ENCODE data around the gene PCBP4. TPM values are rescaled to one million over a fixed set of nuclear protein-coding genes. Genes with fewer than 3 reads are reported as not detected.
A peak's percentile ranks its signal among the peaks of the same experiment; 100 is the strongest.
"Not testable (repeated sequence)": the region's sequence is repeated elsewhere in the genome, so short reads cannot be mapped to it uniquely, and the experiment has no call there.

Gene PCBP4
- total RNA-seq, 1 donor from 2014 or later = 73.0 TPM

- no peak for DNase-seq
- Histone ChIP-seq H3K27me3 (ENCODE audit: low read depth) (no peaks in the 10 kb centered on the region), H3K4me3 (no peak overlapping the region), H3K36me3 (peaks cover 13% of the 10 kb centered on the region), H3K9me3 (replicated peaks) (no peaks in the 10 kb centered on the region), H3K27ac (replicated peaks) (no peak overlapping the region), H3K4me1 (peaks cover 29% of the 10 kb centered on the region)
- TF ChIP-seq, protein P1, sequence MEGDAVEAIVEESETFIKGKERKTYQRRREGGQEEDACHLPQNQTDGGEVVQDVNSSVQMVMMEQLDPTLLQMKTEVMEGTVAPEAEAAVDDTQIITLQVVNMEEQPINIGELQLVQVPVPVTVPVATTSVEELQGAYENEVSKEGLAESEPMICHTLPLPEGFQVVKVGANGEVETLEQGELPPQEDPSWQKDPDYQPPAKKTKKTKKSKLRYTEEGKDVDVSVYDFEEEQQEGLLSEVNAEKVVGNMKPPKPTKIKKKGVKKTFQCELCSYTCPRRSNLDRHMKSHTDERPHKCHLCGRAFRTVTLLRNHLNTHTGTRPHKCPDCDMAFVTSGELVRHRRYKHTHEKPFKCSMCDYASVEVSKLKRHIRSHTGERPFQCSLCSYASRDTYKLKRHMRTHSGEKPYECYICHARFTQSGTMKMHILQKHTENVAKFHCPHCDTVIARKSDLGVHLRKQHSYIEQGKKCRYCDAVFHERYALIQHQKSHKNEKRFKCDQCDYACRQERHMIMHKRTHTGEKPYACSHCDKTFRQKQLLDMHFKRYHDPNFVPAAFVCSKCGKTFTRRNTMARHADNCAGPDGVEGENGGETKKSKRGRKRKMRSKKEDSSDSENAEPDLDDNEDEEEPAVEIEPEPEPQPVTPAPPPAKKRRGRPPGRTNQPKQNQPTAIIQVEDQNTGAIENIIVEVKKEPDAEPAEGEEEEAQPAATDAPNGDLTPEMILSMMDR (IDR thresholded peaks at IDR 0.05; ENCODE audit: borderline replicate concordance) = no peak
- intact Hi-C loops (cut with micrococcal nuclease) = no loop called here
These were observed 31.5 kb upstream of the PCBP4 start for GRCh38 chr3:51998774-51999173.

GRCh38 chr3:51997935-51998596 is 30.8 kb upstream of the PCBP4 start:
- DNase-seq = no peak
- Histone ChIP-seq H3K4me3 (no peak overlapping the region), H3K27me3 (ENCODE audit: low read depth) (no peaks in the 10 kb centered on the region), H3K27ac (replicated peaks) (no peak overlapping the region), H3K9me3 (replicated peaks) (no peaks in the 10 kb centered on the region), H3K4me1 (peaks cover 35% of the 10 kb centered on the region), H3K36me3 (peaks cover 20% of the 10 kb centered on the region)
- TF ChIP-seq, protein P1 (IDR thresholded peaks at IDR 0.05; ENCODE audit: borderline replicate concordance) = no peak
- intact Hi-C loops (cut with micrococcal nuclease) = no loop called here

- Histone ChIP-seq H3K9me3 (replicated peaks) (no peaks in the 10 kb centered on the region), H3K36me3 (peaks cover 26% of the 10 kb centered on the region), H3K27ac (replicated peaks) (no peak overlapping the region), H3K4me3 (no peak overlapping the region), H3K4me1 (peaks cover 40% of the 10 kb centered on the region), H3K27me3 (ENCODE audit: low read depth) (no peaks in the 10 kb centered on the region)
- TF ChIP-seq, protein P1 (IDR thresholded peaks at IDR 0.05; ENCODE audit: borderline replicate concordance) = no peak
- DNase-seq = no peak
- intact Hi-C loops (cut with micrococcal nuclease) = no loop called here
These were observed 29.9 kb upstream of the PCBP4 start for GRCh38 chr3:51997172-51997571.

DNA sequence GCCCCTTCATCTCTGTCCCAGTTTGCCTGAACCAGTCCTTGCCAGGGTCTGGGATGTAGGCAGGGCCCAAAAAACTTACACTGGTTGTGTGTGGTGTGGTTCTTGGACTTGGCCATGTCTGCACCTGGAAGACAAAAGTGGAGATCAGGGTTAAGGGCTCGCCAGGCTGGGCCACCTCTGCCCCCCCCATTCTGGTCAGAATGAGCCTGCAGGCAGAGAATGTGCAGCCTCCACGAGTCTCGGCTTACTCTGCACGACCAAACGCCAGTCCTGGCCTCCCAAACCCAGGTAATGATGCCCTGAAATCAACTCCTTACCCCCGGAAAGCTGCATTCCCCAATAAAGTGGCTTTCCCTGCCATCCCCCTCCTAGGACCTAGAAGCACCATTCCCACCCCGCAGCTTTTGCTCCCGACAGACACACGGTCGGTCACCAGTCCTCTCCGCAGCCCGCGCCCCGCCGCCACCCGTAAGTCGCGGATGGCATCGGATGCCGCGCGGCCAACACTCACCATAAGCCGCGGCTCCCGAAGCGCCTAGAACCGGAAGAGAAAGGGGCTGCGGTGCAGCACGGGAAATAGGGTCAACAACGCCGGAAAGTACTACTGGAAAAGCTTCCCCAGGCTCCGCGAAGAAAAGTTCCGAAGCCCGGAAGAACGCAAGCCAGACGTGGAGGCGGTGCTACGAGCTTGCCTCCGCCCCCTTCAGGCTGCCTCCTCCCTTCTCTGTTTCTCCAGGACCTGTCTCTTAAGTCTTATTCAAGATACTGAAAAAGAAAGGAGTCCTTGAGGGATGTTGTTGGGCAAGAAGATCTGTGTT is 28.3 kb upstream of the PCBP4 start, which contains the start of gene RPL29:
Gene RPL29 (minus strand): TSS at position 550 of the 818 bp plus-strand sequence. CDS start 434 bp downstream, at position 116.
- intact Hi-C loops (cut with micrococcal nuclease) = no loop called here
- TF ChIP-seq, protein P1 (IDR thresholded peaks at IDR 0.05; ENCODE audit: borderline replicate concordance) = peak; percentile 41

GRCh38 chr3:51994530-51994929 is 27.3 kb upstream of the PCBP4 start:
- Histone ChIP-seq H3K4me1 (peaks cover 38% of the 10 kb centered on the region), H3K27ac (replicated peaks) (peak overlapping the region; percentile 84), H3K36me3 (peaks cover 32% of the 10 kb centered on the region), H3K27me3 (ENCODE audit: low read depth) (no peaks in the 10 kb centered on the region), H3K9me3 (replicated peaks) (no peaks in the 10 kb centered on the region), H3K4me3 (peak overlapping the region; percentile 82)
- TF ChIP-seq, protein P1 (IDR thresholded peaks at IDR 0.05; ENCODE audit: borderline replicate concordance) = no peak
- no peak for DNase-seq
- intact Hi-C loops (cut with micrococcal nuclease) = no loop called here

More for the DNA sequence above, 28.3 kb upstream of the PCBP4 start, which contains the start of gene RPL29:
- Histone ChIP-seq H3K36me3 (peaks cover 32% of the 10 kb centered on the region), H3K27ac (replicated peaks) (peak within 1 kb of the TSS; percentile 84), H3K9me3 (replicated peaks) (no peaks in the 10 kb centered on the region), H3K27me3 (ENCODE audit: low read depth) (no peaks in the 10 kb centered on the region), H3K4me1 (peaks cover 34% of the 10 kb centered on the region), H3K4me3 (peak within 1 kb of the TSS; percentile 82)
- DNase-seq = peak; percentile 90

DNA sequence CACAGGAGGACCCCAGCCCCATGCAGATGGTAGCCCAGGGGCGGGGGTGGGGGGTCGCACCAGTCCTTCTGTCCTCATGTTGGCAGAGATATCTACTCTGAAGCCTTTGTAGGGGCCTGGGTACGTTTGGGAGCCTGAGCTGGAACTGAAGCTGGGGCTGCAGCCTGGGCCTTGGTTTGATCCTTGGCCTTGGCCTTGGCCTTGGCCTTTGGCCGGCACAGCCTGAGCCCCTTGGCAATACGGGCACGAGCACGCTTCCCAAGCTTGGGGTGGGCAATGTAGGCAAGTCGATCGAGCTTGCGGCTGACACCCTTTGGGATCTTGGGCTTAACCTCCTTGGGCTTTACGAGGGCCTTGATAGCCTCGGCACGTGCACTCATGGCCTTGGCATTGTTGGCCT is 26.4 kb upstream of the PCBP4 start:
- H3K9me3 ChIP-seq (replicated peaks); H3K27ac ChIP-seq (replicated peaks); intact Hi-C loops (cut with micrococcal nuclease); H3K4me3 ChIP-seq; H3K27me3 ChIP-seq (ENCODE audit: low read depth); DNase-seq: not testable (repeated sequence)
- H3K36me3 ChIP-seq = peaks cover 32% of the 10 kb centered on the region
- H3K4me1 ChIP-seq = peaks cover 46% of the 10 kb centered on the region
